Astrocyte of the spinal cord (primary cell): ENCODE measurements around the gene HIVEP3.
A peak's percentile ranks its signal among the peaks of the same experiment; 100 is the strongest.

Experiments
- DNase-seq: peaks from one replicate; pipeline ENCODE4 v3.0.0; 2011; ENCODE audit warnings: low read depth, low spot score
- H3K4me3 ChIP-seq: 2 replicates; pipeline ENCODE4 v1.5.1; 2011; ENCODE audit warnings: low read depth, mild to moderate bottlenecking, low read length, moderate library complexity
- CTCF ChIP-seq: IDR thresholded peaks from 2 replicates; pipeline ENCODE4 v1.5.1; 2012; ENCODE audit warnings: low read depth, mild to moderate bottlenecking, low read length, inconsistent platforms
- in situ Hi-C: cut with HindIII; loops from 2 replicates; pipeline ENCODE4 v1.10.0; 2017; ENCODE audit warnings: low sequenced_read_pairs

HIVEP3 gene

GRCh38 chr1:41918450-41919043, at the start of gene HIVEP3:
TSS of gene HIVEP3 (minus strand) at chr1:41918922.
- TF ChIP-seq CTCF: peak; percentile 11
- DNase-seq: no peak
- in situ Hi-C loops: no loop called here

GRCh38 chr1:41964400-41964799, 45.7 kb upstream of the HIVEP3 start:
- no peak for DNase-seq
- H3K4me3 ChIP-seq: no peak overlapping the region
- in situ Hi-C loops: no loop called here
- TF ChIP-seq CTCF: no peak

More at GRCh38 chr1:41918450-41919043, at the start of gene HIVEP3:
- H3K4me3 ChIP-seq: peak within 1 kb of the TSS; percentile 53

GRCh38 chr1:41963636-41964035, 44.9 kb upstream of the HIVEP3 start:
- in situ Hi-C loops: no loop called here
- TF ChIP-seq CTCF: no peak
- no peak overlapping the region for H3K4me3 ChIP-seq
- no peak for DNase-seq

- DNase-seq: no peak
- H3K4me3 ChIP-seq: no peak overlapping the region
- no peak for TF ChIP-seq CTCF
- in situ Hi-C loops: no loop called here
These were observed 39.4 kb upstream of the HIVEP3 start for GRCh38 chr1:41958015-41958673.

- DNase-seq: peak; percentile 67
- in situ Hi-C loops: no loop called here
These were observed 38.8 kb upstream of the HIVEP3 start for GRCh38 chr1:41957568-41957967.

GRCh38 chr1:41955461-41956159, 36.9 kb upstream of the HIVEP3 start:
- no peak overlapping the region for H3K4me3 ChIP-seq
- TF ChIP-seq CTCF: no peak
- DNase-seq: peak; percentile 94
- in situ Hi-C loops: no loop called here

More at GRCh38 chr1:41957568-41957967, 38.8 kb upstream of the HIVEP3 start:
- no peak overlapping the region for H3K4me3 ChIP-seq
- TF ChIP-seq CTCF: no peak
